Spleen (tissue), 11 donors: ENCODE data around the gene TCEA2. TPM values are rescaled to one million over a fixed set of nuclear protein-coding genes. Genes with fewer than 3 reads are reported as not detected.
A peak's percentile ranks its signal among the peaks of the same experiment; 100 is the strongest.

Experiments
- DNase-seq: peaks from one replicate; pipeline ENCODE4 v3.0.0-alpha.2; 2020
- H3K27ac ChIP-seq, 8 donors: fragments of 200-600 bp; sonication (generic) in 7 of 8; 1 replicate in 4 of 8; 2 replicates in 4 of 8; pipeline versions ENCODE4 v1.5.0 to v1.8.0; 2016 to 2021; ENCODE audit warnings: inconsistent platforms in 4 of 8, mild to moderate bottlenecking in 4 of 8, moderate library complexity in 1 of 8
- H3K27me3 ChIP-seq, 7 donors: fragments of 200-600 bp; sonication (generic) in 6 of 7; replicated peaks in 1 of 7; 1 replicate in 4 of 7; 2 replicates in 3 of 7; pipeline versions ENCODE4 v1.5.0 to v1.8.0; 2016 to 2021; ENCODE audit warnings: inconsistent platforms in 3 of 7, mild to moderate bottlenecking in 1 of 7
- H3K36me3 ChIP-seq, 6 donors: fragments of 200-600 bp; sonication (generic) in 5 of 6; 1 replicate in 4 of 6; 2 replicates in 2 of 6; pipeline versions ENCODE4 v1.5.0 to v1.8.0; 2016 to 2021; ENCODE audit warnings: inconsistent platforms in 2 of 6
- H3K4me1 ChIP-seq, 6 donors: fragments of 200-600 bp; sonication (generic) in 5 of 6; 1 replicate in 3 of 6; 2 replicates in 3 of 6; pipeline versions ENCODE4 v1.5.0 to v1.8.0; 2016 to 2021; ENCODE audit warnings: inconsistent platforms in 3 of 6
- H3K4me3 ChIP-seq, 8 donors: fragments of 200-600 bp; sonication (generic) in 7 of 8; 1 replicate in 4 of 8; 2 replicates in 4 of 8; pipeline versions ENCODE4 v1.5.0 to v1.8.0; 2016 to 2021; ENCODE audit warnings: inconsistent platforms in 4 of 8, mild to moderate bottlenecking in 4 of 8, moderate library complexity in 2 of 8
- H3K9me3 ChIP-seq, 8 donors: fragments of 200-600 bp; sonication (generic) in 7 of 8; 1 replicate in 4 of 8; 2 replicates in 4 of 8; pipeline versions ENCODE4 v1.5.0 to v1.8.0; 2016 to 2021; ENCODE audit warnings: inconsistent platforms in 4 of 8
- CTCF ChIP-seq, 11 experiments: fragments of 200-600 bp in 7 of 11; fragments of 450-650 bp in 4 of 11; sonication (generic) in 4 of 11; IDR thresholded peaks in 8 of 11; conservative IDR thresholded peaks in 3 of 11; 1 replicate in 7 of 11; 2 replicates in 4 of 11; pipeline versions ENCODE4 v1.4.0 to v1.8.0; 2016 to 2021; ENCODE audit warnings: antibody characterized with exemption in 11 of 11, inconsistent platforms in 4 of 11, mild to moderate bottlenecking in 1 of 11
- POLR2A ChIP-seq, 3 donors: fragments of 450-650 bp; IDR thresholded peaks; one replicate each; pipeline ENCODE4 v1.5.1; 2017; ENCODE audit warnings: antibody characterized with exemption in 3 of 3, mild to moderate bottlenecking in 1 of 3
- POLR2AphosphoS5 ChIP-seq, 3 donors: sonication (generic); formaldehyde crosslinking; IDR thresholded peaks; one replicate each; pipeline ENCODE4 v1.5.1; 2017; ENCODE audit warnings: antibody characterized with exemption in 3 of 3
- WGBS, 5 donors: extraction: QIAGEN DNeasy Blood & Tissue Kit in 3 of 5; methylation state at CpG; one replicate each; pipeline versions ENCODE4 v1.1.5 to v1.1.7; 2013 to 2018; 5-methylcytosine and 5-hydroxymethylcytosine counted together
- intact Hi-C: fragments of 100-400 bp; cut with DNase I; formaldehyde crosslinking; loops from one replicate; pipeline ENCODE4 v1.15.0; 2023; ENCODE audit warnings: low total_unique reads
- polyA plus RNA-seq, 3 donors: library from polyadenylated mRNA; stranded (reverse); fragments of 200-250 nt; gene quantifications; one replicate each; pipeline ENCODE4 v1.2.1, GENCODE V29; 2013
- total RNA-seq, 7 donors: library from RNA; depleted of rRNA in 3 of 7; stranded (reverse); fragments of >200 nt in 3 of 7; fragmentation: NEBNext Ultra II Directional in 4 of 7; extraction: Animal tissue kit (Norgen Biotek cat#: 25700) in 4 of 7; gene quantifications; one replicate each; pipeline versions ENCODE4 v1.1.0 to v1.2.1, GENCODE V29; 2016 to 2021
- donor health status: healthy with polysubstance abuse.
- donor health status: DM: no; HTN: no; CAD: no; lungs with moderate emphysema.
- donor health status: DM: no; HTN: no; CAD: no.
- donor health status: Bipolar disorder and iron deficiency.
- donor health status: healthy.
- donor health status: DM: no; HTN: no; CAD: no.
- donor health status: DM: yes; HTN: yes; CAD: no.

Gene TCEA2
- total and polyA plus RNA-seq, 10 donors: 18.6 to 60.8 (median 43.2) TPM

GRCh38 chr20:64112691-64113443 is 49.9 kb downstream of the TCEA2 start:
- no peak overlapping the region for H3K27ac ChIP-seq
- DNase-seq: peak; percentile 51
- H3K27me3 ChIP-seq: no peaks in the 10 kb centered on the region
- no peaks in the 10 kb centered on the region for H3K9me3 ChIP-seq
- no peaks in the 10 kb centered on the region for H3K36me3 ChIP-seq
- WGBS, 5 donors: 72 to 90% (median 86%) methylated on average over 16 to 18 of the region's 18 CpGs
- H3K4me1 ChIP-seq: peaks cover 0 to 9% (median 3%) of the 10 kb centered on the region in 6 donors
- intact Hi-C loops: no loop called here
- TF ChIP-seq POLR2AphosphoS5 (IDR thresholded peaks at IDR 0.05) (no peak), POLR2A (IDR thresholded peaks at IDR 0.05) (no peak), CTCF (IDR thresholded peaks at IDR 0.05 in 8 of 11, conservative IDR thresholded peaks at IDR 0.05 in 3 of 11) (no peak)
- H3K4me3 ChIP-seq: no peak overlapping the region

- H3K27ac ChIP-seq: no peak overlapping the region
- DNase-seq: no peak
- intact Hi-C loops: no loop called here
- TF ChIP-seq POLR2A (IDR thresholded peaks at IDR 0.05) (no peak), POLR2AphosphoS5 (IDR thresholded peaks at IDR 0.05) (no peak), CTCF (IDR thresholded peaks at IDR 0.05 in 8 of 11, conservative IDR thresholded peaks at IDR 0.05 in 3 of 11) (no peak)
- H3K9me3 ChIP-seq: no peaks in the 10 kb centered on the region
- no peaks in the 10 kb centered on the region for H3K27me3 ChIP-seq
- H3K4me3 ChIP-seq: no peak overlapping the region
- peaks cover 0 to 4% (median under 1%) of the 10 kb centered on the region in 6 donors for H3K4me1 ChIP-seq
- 65 to 91% (median 79%) methylated on average over 5 to 6 of the region's 6 CpGs for WGBS, 5 donors
- no peaks in the 10 kb centered on the region for H3K36me3 ChIP-seq
These were observed 50.4 kb downstream of the TCEA2 start for GRCh38 chr20:64113444-64113775.

- intact Hi-C loops: no loop called here
These were observed 50.9 kb downstream of the TCEA2 start for GRCh38 chr20:64113796-64114355.

More at GRCh38 chr20:64113796-64114355, 50.9 kb downstream of the TCEA2 start:
- H3K4me3 ChIP-seq: no peak overlapping the region
- no peaks in the 10 kb centered on the region for H3K9me3 ChIP-seq
- H3K4me1 ChIP-seq: no peaks in the 10 kb centered on the region
- no peaks in the 10 kb centered on the region for H3K27me3 ChIP-seq
- H3K27ac ChIP-seq: no peak overlapping the region
- no peaks in the 10 kb centered on the region for H3K36me3 ChIP-seq
- 70 to 84% (median 83%) methylated on average over 13 of the region's 13 CpGs for WGBS, 5 donors
- DNase-seq: peak; percentile 55
- TF ChIP-seq POLR2A (IDR thresholded peaks at IDR 0.05): no peak
- no peak for TF ChIP-seq CTCF (IDR thresholded peaks at IDR 0.05 in 8 of 11, conservative IDR thresholded peaks at IDR 0.05 in 3 of 11)
- TF ChIP-seq POLR2AphosphoS5 (IDR thresholded peaks at IDR 0.05): no peak
